Activated T-helper 17 cell treated with anti-CD3 and anti-CD28 coated beads, Interleukin-2, amount 50 U/mL, for 72 hours (primary cell): ENCODE results near the gene GPC1. TPM values are rescaled to one million over a fixed set of nuclear protein-coding genes. Genes with fewer than 3 reads are reported as not detected.
"Not testable (repeated sequence)": the region's sequence is repeated elsewhere in the genome, so short reads cannot be mapped to it uniquely, and the experiment has no call there.

Source experiments
- ATAC-seq: fragments of 150-1000 bp; cut with Tn5 transposase; replicated peaks from 2 replicates; pipeline ENCODE4 v1.10.0; 2021; ENCODE audit warnings: mild to moderate bottlenecking, moderate library complexity
- H3K27ac Mint-ChIP-seq: one replicate; pipeline ENCODE4 v1.8.0; 2022; ENCODE audit warnings: mixed read lengths
- H3K27me3 Mint-ChIP-seq: one replicate; pipeline ENCODE4 v1.8.0; 2022; ENCODE audit warnings: mixed read lengths
- H3K36me3 Mint-ChIP-seq: one replicate; pipeline ENCODE4 v1.8.0; 2022; ENCODE audit warnings: low read depth, mild to moderate bottlenecking, mixed read lengths
- H3K4me1 Mint-ChIP-seq: one replicate; pipeline ENCODE4 v1.8.0; 2022; ENCODE audit warnings: mixed read lengths
- H3K4me3 Mint-ChIP-seq: one replicate; pipeline ENCODE4 v1.8.0; 2022; ENCODE audit warnings: mild to moderate bottlenecking, mixed read lengths
- H3K9me3 Mint-ChIP-seq: one replicate; pipeline ENCODE4 v1.8.0; 2022; ENCODE audit warnings: mixed read lengths
- total RNA-seq, 2 donors: library from RNA; stranded (reverse); gene quantifications; one replicate each; pipeline ENCODE4 v1.2.3, GENCODE V29; 2022

GPC1 gene
- total RNA-seq, 2 donors from 2014 or later, result 4.0 to 4.6 TPM

DNA sequence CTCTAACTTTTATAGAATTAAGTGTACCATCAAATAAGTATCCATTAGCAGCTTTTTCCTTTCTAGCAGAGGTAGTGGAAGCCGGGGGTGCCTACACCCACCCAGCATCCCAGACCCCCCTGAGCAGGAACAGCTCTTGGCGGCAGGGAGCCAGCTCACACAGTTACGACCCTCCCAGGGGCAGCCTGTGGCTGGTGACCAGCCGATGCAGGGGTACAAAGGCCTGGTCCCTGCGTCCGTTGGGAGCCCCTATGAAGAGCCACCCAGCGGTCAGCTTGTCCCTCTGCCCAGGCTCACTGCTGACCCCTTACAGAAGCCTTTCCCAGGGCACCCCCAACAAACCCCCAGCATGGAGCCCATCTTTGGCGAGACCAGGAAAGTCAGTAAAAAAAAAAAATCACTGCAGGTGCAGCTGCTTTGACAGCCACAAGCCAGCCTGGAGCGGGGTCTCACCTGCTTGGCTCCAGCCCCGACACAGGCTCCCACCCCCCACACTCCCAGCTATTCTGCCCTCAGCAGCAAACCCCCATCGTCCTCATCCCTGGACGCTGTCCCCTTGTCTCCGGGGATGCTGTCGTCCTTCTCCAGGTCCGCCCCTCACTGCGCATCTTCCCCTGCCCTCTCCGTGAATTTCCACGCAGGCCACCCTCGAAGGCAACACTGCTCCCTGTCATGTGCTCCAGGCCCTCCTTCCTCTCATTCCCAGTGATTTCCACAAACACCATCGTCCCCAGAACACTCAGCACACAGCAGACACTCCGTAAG lies 43.1 kb downstream of the GPC1 start:
- no peak for ATAC-seq
- H3K27ac Mint-ChIP-seq, result no peak overlapping the region
- no peak overlapping the region for H3K4me3 Mint-ChIP-seq
- H3K9me3 Mint-ChIP-seq, result peaks cover 7% of the 10 kb centered on the region
- H3K36me3 Mint-ChIP-seq, result no peaks in the 10 kb centered on the region
- H3K27me3 Mint-ChIP-seq, result no peaks in the 10 kb centered on the region
- H3K4me1 Mint-ChIP-seq, result no peaks in the 10 kb centered on the region

GRCh38 chr2:240479111-240479501 lies 43.6 kb downstream of the GPC1 start:
- no peaks in the 10 kb centered on the region for H3K27me3 Mint-ChIP-seq
- no peaks in the 10 kb centered on the region for H3K36me3 Mint-ChIP-seq
- ATAC-seq, result no peak
- H3K27ac Mint-ChIP-seq, result no peak overlapping the region
- H3K4me1 Mint-ChIP-seq, result no peaks in the 10 kb centered on the region
- peaks cover 7% of the 10 kb centered on the region for H3K9me3 Mint-ChIP-seq
- H3K4me3 Mint-ChIP-seq, result no peak overlapping the region

DNA sequence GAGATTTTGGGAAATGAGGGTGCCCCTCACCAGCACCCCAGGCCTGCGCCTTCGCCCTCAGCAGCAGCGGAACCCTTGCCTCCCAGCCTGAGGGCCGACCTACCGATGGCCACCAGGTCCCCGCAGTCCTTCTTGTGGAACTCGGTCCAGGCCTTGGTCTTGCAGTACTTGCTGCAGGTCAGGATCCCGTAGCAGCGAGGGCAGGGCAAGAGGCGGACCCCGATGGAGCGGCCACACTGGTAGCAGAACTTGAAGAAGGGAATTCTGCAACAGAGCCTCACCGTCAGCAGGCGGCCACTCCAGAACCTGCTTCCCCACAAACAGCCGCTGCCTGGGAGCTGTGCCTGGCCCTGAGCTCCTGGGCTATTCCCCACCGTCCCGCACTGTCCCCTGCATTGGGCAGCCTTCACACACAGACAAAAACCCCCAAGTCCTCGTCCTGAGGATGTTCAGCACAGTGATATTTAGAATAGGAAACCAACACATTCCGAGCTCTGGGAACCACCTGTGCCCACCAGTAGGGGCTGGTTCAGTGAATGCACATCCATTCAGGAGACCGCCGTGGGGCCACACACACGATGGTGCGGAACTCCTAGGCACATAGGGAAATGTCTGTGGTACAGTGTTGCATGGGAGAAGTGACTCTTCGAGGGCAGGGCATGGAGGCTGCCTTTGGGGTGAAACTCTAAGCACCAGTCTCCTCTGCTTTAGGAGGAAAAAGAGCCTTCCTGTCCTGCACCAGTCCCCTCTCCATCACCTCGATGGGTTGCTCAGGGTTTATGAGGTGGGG lies 45.6 kb downstream of the GPC1 start:
- no peaks in the 10 kb centered on the region for H3K4me1 Mint-ChIP-seq
- H3K9me3 Mint-ChIP-seq, result peaks cover 4% of the 10 kb centered on the region
- H3K27me3 Mint-ChIP-seq, result no peaks in the 10 kb centered on the region
- H3K4me3 Mint-ChIP-seq, result no peak overlapping the region
- ATAC-seq, result no peak
- no peaks in the 10 kb centered on the region for H3K36me3 Mint-ChIP-seq
- no peak overlapping the region for H3K27ac Mint-ChIP-seq

DNA sequence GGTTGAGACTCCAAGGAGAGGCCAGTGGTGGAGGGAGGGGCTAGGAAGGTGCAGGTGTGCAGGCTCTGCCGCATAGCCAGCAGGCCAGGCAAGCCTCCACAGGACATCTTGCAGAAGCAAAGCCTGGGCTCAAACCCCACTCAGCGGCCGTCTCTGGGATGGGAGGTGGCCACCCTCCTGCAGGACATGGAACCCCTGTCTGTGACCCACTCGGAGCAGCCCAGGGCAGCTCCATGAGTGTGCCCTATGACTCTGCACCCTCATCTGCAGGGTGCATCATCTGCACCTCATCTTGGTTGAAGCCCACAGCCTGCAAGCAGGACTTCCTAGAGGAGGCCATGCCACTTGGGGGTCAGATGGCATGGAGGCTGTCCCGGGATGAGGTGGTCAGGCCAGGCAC lies 46.3 kb downstream of the GPC1 start:
- no peak for ATAC-seq
- no peak overlapping the region for H3K4me3 Mint-ChIP-seq
- peaks cover 4% of the 10 kb centered on the region for H3K9me3 Mint-ChIP-seq
- no peaks in the 10 kb centered on the region for H3K36me3 Mint-ChIP-seq
- no peak overlapping the region for H3K27ac Mint-ChIP-seq
- H3K27me3 Mint-ChIP-seq, result no peaks in the 10 kb centered on the region
- no peaks in the 10 kb centered on the region for H3K4me1 Mint-ChIP-seq

DNA sequence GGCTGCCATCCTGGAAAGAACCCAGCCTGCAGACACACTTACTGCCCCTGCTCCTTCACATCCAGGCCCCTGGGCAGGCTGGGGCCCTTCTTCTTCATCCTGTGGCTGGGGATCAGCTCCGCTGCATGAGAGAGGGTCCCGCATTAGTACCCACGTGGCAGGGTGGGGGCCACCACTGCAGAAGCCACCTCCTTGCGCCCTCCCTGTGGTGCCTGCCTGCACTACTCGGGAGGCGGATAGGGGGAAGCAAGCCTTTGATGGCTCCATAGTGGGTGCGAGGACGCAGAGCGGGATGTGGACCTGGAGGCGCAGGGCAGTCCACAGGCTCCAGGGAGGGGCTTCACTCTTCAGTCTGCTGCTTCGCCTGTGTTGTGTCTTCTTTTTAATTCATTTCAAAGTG lies 46.7 kb downstream of the GPC1 start:
- Mint-ChIP-seq H3K4me3 (no peak overlapping the region), H3K27ac (no peak overlapping the region), H3K36me3 (no peaks in the 10 kb centered on the region), H3K4me1 (no peaks in the 10 kb centered on the region), H3K27me3 (no peaks in the 10 kb centered on the region), H3K9me3 (peaks cover 7% of the 10 kb centered on the region)
- no peak for ATAC-seq

DNA sequence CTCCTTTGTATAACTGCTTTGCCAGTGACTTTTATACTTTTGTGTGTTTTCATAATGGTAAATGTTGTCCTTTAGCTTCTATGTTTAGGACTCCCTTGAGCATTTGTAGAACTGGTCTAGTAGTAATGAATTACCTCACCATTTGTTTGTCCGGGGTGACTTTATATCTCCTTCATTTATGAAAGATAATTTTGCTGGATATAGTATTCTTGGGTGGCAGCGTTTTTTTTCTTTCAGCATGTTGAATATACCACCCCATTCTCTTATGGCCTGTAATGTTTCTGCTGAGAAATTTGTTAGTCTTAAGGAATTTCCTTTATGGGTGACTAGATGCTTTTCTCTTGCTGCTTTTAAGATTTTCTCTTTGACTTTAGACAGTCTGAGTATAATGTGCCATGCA lies 56.0 kb downstream of the GPC1 start:
- H3K4me3 Mint-ChIP-seq, result no peak overlapping the region
- no peaks in the 10 kb centered on the region for H3K4me1 Mint-ChIP-seq
- ATAC-seq, result no peak
- peaks cover 3% of the 10 kb centered on the region for H3K36me3 Mint-ChIP-seq
- peaks cover 34% of the 10 kb centered on the region for H3K9me3 Mint-ChIP-seq
- H3K27me3 Mint-ChIP-seq, result no peaks in the 10 kb centered on the region
- H3K27ac Mint-ChIP-seq, result no peak overlapping the region

DNA sequence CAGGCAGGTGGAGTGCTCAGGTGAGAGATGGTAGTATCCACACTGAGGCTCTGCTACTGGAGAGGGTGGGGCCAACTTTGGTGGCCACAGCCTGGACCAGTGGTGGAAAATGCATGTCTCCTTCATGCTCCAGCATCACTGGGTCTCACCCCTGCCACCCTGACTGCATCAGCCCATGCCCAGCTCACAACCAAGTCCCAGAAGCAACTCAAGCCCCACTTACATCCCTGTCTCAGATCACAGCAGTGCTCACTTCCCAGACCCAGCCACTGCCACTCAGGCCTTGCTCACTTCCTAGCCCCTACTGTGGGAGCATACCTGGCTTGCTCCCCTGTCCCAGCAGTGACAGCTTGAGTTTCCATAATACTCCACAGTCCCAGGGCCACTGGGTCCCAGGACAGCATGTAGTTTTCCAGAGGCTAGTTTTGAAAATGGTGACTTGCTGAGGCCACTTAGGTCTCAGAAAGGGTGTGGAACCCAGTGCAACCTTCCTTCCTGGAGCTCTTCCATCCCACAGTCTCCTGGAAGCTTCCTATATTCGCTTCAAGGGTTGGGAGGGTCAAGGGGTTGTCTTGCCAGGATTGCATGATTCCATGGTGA lies 58.8 kb downstream of the GPC1 start:
- no peak overlapping the region for H3K4me3 Mint-ChIP-seq
- H3K27ac Mint-ChIP-seq, result no peak overlapping the region
- no peak for ATAC-seq
- no peaks in the 10 kb centered on the region for H3K27me3 Mint-ChIP-seq
- H3K4me1 Mint-ChIP-seq, result no peaks in the 10 kb centered on the region
- peaks cover 23% of the 10 kb centered on the region for H3K9me3 Mint-ChIP-seq
- H3K36me3 Mint-ChIP-seq, result peaks cover 24% of the 10 kb centered on the region

DNA sequence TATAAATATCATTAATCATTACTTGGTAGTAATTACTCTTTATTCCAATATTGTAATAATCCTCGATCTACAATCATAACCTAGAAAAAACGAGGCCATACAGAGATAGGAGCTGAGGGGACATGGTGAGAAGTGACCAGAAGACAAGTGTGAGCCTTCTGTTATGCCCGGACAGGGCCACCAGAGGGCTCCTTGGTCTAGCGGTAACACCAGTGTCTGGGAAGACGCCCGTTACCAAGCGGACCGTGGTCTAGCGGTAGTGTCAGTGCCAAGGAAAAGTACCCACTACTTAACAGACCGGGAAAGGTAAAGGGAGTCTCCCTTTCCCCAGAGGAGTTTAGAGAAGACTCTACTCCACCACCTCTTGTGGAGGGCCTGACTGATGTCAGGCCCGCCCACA lies 59.5 kb downstream of the GPC1 start:
- not testable (repeated sequence) for H3K4me1 Mint-ChIP-seq, H3K27ac Mint-ChIP-seq, H3K27me3 Mint-ChIP-seq, H3K4me3 Mint-ChIP-seq, ATAC-seq
- Mint-ChIP-seq H3K9me3 (peaks cover 19% of the 10 kb centered on the region), H3K36me3 (peaks cover 27% of the 10 kb centered on the region)

- H3K4me1 Mint-ChIP-seq, H3K27ac Mint-ChIP-seq, H3K9me3 Mint-ChIP-seq, H3K4me3 Mint-ChIP-seq, H3K27me3 Mint-ChIP-seq, ATAC-seq: not testable (repeated sequence)
- H3K36me3 Mint-ChIP-seq, result peaks cover 27% of the 10 kb centered on the region
These were observed 61.6 kb downstream of the GPC1 start for GRCh38 chr2:240497082-240497481.

DNA sequence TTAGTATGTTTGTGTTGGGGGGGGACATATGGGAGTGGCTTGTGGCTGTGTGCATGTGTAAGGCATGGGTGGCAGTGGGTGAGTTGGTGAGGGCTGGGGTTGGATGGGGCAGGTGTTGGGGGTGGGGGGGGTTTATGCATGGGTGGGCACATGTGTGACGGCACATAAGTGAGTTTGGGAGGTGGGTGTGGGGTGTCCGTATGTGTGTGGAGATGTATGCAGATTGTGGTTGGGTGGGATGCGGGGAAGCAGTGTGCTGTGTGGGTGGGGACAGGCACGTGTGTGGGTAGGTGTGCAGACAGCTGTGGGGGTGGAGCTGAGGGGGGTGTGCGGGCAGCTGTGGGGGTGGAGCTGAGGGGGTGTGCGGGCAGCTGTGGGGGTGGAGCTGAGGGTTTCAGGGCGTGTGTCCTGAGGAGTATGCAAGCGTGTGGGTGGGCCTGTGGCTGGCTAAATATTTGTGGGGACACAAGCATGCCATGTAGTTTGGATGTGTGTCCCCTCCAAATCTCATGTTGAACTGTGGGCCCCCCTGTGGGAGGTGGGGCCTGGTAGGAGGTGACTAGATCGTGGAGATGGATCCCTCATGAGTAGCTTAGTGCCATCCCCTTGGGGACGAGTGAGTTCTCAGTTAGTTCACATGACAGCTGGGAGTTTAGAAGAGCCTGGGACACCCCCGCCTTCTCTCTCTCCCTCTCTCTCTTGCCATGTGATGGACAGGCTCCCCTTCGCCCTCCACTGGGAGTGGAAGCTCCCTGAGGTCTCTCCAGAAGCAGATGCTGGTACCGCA lies 62.9 kb downstream of the GPC1 start:
- Mint-ChIP-seq H3K9me3 (peaks cover 3% of the 10 kb centered on the region), H3K4me1 (no peaks in the 10 kb centered on the region), H3K4me3 (no peak overlapping the region), H3K27ac (no peak overlapping the region), H3K36me3 (peaks cover 27% of the 10 kb centered on the region), H3K27me3 (no peaks in the 10 kb centered on the region)
- no peak for ATAC-seq

DNA sequence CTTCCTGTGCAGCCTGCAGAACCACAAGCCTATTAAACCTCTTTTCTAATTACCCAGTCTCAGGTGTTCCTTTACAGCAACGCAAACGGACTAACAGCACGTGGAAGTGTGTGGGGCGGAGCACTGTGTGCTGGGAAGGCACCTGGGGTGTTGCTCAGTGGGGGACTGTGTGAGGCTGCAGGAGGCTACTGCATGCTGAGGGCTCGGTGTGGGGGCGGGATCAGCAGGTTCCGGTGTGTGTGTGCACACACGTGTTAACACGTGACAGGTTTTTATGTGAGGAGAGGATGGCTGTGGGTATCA lies 63.4 kb downstream of the GPC1 start:
- Mint-ChIP-seq H3K4me3 (no peak overlapping the region), H3K27ac (no peak overlapping the region), H3K27me3 (no peaks in the 10 kb centered on the region), H3K4me1 (no peaks in the 10 kb centered on the region), H3K36me3 (peaks cover 28% of the 10 kb centered on the region), H3K9me3 (no peaks in the 10 kb centered on the region)
- ATAC-seq, result no peak

- H3K4me3 Mint-ChIP-seq, result no peak overlapping the region
- ATAC-seq, result no peak
- no peaks in the 10 kb centered on the region for H3K27me3 Mint-ChIP-seq
- peaks cover 31% of the 10 kb centered on the region for H3K36me3 Mint-ChIP-seq
- no peaks in the 10 kb centered on the region for H3K9me3 Mint-ChIP-seq
- H3K4me1 Mint-ChIP-seq, result no peaks in the 10 kb centered on the region
- H3K27ac Mint-ChIP-seq, result no peak overlapping the region
These were observed 64.1 kb downstream of the GPC1 start for GRCh38 chr2:240499309-240500301.

DNA sequence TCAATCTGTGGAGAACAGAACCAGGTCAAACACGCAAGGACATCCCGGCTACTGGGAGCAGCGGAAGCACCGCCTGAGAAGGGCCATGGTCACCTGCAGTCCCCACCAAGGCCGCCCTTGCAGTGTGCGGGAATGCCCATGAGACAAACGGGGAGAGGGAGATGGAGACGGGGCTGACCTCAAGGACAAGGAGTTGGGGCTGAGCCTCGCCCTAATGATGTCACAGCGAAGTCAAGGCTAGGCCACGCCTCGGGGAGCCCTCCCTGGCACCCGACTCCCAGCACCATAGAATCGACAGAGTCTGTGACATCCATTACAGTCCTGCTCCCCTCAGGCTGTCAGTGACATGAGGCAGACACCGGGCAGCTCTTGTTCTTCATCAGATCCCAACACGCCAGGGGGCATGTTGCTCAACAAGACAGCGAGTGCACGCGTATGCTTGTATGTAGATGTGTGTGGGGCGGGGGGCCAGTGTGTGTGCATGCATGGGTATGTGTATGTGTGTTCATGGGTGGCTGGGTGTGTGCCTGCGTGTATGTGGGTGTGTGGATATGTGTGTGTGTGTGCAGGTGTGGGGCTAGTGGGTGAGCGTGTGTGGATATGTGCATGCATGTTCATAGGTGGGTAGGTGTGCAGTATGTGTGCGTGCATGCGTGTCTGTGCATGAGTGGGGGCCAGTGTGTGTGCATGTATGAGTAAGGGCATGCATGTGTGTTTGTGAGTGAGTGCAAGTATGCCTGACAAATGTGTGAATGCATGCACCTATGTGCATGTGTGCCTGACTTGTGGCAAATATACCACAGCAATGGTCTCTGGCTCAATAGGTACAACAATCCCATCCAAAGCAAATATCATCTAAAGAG lies 65.3 kb downstream of the GPC1 start:
- no peak overlapping the region for H3K27ac Mint-ChIP-seq
- no peaks in the 10 kb centered on the region for H3K9me3 Mint-ChIP-seq
- H3K4me3 Mint-ChIP-seq, result no peak overlapping the region
- H3K36me3 Mint-ChIP-seq, result peaks cover 31% of the 10 kb centered on the region
- no peaks in the 10 kb centered on the region for H3K4me1 Mint-ChIP-seq
- ATAC-seq, result no peak
- no peaks in the 10 kb centered on the region for H3K27me3 Mint-ChIP-seq
